NT2/D1 (cell line): Measurements from ENCODE around the gene LIPN.

Experiments
- SUZ12 ChIP-seq: IDR thresholded peaks from 2 replicates; pipeline ENCODE4 v1.6.1; 2011; ENCODE audit not compliant: insufficient read length, insufficient read depth; ENCODE audit errors: extremely low read depth
- YY1 ChIP-seq: IDR thresholded peaks from 2 replicates; pipeline ENCODE4 v1.6.1; 2011; ENCODE audit not compliant: insufficient read length, insufficient read depth
- ZNF274 ChIP-seq: IDR thresholded peaks from 2 replicates; pipeline ENCODE4 v1.6.1; 2011; ENCODE audit warnings: mild to moderate bottlenecking, low read depth, low read length

- TF ChIP-seq ZNF274 = no peak
- TF ChIP-seq YY1 = no peak
- TF ChIP-seq SUZ12 = no peak
Observed at GRCh38 chr10:88826388-88826787, 66.6 kb downstream of the LIPN start.
